A673 (cell line): ENCODE measurements around the gene ERO1B.

Experiments
- EZH2 ChIP-seq: fragments of 200-600 bp; sonication (generic); IDR thresholded peaks from 2 replicates; pipeline ENCODE4 v1.6.1; 2017; ENCODE audit warnings: borderline replicate concordance, low read depth, mild to moderate bottlenecking, mixed read lengths, antibody characterized with exemption, low read length; ENCODE audit not compliant: poor library complexity, severe bottlenecking
- TF ChIP-seq, protein P1 (sequence below): fragments of 300-800, 200-600 bp; sonication (generic); conservative IDR thresholded peaks from 2 replicates; pipeline ENCODE4 v1.5.1; 2017; ENCODE audit warnings: low read depth, mild to moderate bottlenecking, antibody characterized with exemption, low read length, moderate library complexity, mixed read lengths

DNA sequence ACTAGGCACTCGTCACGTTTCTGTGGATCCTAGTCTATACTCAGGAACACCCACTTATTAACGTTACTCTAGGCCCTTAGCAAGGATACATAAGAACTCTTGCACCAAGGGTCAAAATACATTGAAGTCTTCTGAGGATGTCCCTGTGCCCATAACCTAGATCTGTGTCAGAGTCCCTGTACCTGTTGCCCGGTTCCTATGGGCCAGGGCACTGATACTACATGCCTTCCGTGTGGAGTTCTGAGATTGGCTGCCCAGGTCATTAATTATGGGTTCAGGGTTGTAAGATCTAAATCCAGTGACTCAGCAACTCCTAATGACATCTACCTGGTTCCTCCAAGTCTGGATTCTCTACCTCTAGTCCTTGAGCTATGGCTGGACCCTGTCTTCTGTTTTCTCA is 69.9 kb downstream of the ERO1B start:
- TF ChIP-seq EZH2: no peak
- TF ChIP-seq, protein P1, sequence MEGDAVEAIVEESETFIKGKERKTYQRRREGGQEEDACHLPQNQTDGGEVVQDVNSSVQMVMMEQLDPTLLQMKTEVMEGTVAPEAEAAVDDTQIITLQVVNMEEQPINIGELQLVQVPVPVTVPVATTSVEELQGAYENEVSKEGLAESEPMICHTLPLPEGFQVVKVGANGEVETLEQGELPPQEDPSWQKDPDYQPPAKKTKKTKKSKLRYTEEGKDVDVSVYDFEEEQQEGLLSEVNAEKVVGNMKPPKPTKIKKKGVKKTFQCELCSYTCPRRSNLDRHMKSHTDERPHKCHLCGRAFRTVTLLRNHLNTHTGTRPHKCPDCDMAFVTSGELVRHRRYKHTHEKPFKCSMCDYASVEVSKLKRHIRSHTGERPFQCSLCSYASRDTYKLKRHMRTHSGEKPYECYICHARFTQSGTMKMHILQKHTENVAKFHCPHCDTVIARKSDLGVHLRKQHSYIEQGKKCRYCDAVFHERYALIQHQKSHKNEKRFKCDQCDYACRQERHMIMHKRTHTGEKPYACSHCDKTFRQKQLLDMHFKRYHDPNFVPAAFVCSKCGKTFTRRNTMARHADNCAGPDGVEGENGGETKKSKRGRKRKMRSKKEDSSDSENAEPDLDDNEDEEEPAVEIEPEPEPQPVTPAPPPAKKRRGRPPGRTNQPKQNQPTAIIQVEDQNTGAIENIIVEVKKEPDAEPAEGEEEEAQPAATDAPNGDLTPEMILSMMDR: no peak
